HG03196 (cell line): ENCODE data around the gene TACC3.

Experiments
- ATAC-seq: cut with Tn5 transposase; IDR thresholded peaks from one replicate; pipeline ENCODE4 v1.9.1; 2021; ENCODE audit not compliant: unreplicated experiment

The TACC3 gene

GRCh38 chr4:1721003-1721665 lies at the start of gene TACC3, which contains the start of gene TMEM129:
Gene TACC3, plus strand, starts transcription at chr4:1721521. Its CDS starts 1,901 bp downstream, at chr4:1723422.
Gene TMEM129, minus strand, starts transcription at chr4:1721323. Its CDS starts 486 bp downstream, at chr4:1720837.
- peak; percentile 65 for ATAC-seq

DNA sequence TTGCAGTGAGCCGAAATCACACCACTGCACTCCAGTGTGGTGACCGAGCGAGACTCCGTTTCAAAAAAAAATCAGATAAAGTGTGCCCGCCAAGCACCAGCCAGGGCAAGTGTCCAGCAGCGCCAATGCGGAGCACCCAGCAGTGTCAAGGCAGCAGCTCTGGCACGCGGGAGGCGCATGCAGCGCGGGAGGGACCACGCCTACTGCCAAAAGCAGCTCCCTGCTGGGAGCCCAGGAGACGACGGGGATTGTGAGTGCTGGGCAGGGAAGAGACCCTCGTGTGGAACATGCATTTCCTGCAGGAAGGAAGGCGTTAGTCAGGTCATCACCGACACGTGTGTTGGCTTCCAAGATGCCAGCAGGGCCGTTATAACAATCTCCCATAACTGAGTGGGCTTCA lies 47.6 kb upstream of the TACC3 start:
- ATAC-seq, result no peak

GRCh38 chr4:1674682-1675081 lies 46.6 kb upstream of the TACC3 start:
- ATAC-seq, result no peak

- no peak for ATAC-seq
Measured at GRCh38 chr4:1675136-1675801, 46.1 kb upstream of the TACC3 start.

- ATAC-seq, result no peak
Measured at GRCh38 chr4:1675802-1676137, 45.6 kb upstream of the TACC3 start.

DNA sequence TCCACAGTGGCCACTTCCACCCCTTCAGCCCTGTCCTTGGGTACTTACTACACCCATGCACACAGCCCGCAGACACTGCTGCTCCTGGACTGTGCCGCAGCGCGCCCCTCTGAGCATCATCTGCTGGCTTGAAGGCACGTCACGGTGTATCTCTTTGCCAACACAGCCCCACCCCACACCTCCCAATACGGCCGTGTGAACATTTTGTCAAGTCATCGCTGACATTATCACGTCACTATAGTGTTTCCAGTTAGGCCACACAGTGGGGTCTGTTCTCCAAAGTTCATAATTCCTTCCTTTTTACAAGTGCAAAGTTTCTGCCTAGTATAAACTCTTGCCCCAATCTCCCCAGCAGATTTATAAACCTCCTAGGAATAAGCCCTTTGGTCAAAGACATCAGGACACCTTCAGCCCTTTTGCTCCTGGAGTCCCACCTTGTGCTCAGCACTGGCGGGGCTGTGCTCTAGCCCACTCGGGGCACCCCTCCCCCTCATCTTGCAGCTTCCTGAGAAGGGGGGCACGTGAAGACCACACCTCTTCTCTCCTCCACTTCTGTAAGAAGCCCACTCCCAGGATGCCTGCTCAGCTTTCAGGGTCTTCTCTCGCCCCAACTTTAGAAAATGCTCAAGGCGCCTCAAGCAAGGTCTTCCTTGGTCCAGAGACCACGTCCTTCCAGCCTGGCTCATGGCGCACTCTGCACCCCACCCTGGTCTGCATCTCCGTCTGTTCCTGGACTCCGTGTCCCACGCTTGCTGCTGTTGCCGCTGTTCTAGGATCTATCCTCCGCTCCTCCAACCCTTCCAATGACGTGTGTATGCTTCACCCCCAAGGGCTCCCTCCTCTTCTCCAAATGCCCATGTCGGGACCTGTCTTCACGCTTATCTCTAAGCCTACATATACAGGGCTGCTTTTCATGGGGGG lies 44.5 kb upstream of the TACC3 start:
- no peak for ATAC-seq

DNA sequence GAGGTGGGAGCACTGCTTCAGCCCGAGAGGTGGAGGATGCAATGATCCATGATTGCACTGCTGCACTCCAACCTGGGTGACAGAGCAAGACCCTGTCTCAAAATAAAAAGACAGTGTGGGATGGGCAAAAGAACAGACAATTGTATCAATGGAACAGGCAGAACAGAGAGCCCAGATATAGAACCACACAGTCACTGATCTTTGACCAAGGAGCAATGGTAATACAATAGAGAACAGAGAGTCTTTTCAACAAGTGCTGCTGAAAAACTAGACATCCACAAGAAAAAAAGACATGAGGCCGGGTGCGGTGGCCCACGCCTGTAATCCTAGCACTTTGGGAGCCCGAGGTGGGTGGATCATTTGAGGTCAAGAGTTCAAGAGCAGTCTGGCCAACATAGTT lies 43.1 kb upstream of the TACC3 start:
- no peak for ATAC-seq

DNA sequence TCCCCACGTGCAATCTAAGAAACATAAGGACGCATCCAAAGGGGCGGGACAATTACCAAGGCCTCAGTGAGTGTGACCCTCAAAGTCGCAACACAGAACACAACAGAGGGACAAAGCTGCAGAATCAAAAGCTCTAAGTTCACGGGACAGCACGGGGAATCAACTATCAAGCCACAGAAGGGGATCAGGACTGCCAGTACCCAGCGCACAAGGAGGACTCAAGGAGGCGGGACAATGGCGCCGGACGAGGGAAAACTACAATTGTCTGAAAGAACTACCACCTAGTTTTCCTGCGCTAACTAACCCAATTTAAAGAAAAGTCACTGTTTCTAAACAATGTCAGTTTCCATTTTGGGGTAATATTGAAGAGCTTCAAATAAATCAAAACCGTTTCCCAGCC lies 38.5 kb upstream of the TACC3 start:
- ATAC-seq, result no peak

GRCh38 chr4:1683261-1683735 lies 38.0 kb upstream of the TACC3 start:
- no peak for ATAC-seq

DNA sequence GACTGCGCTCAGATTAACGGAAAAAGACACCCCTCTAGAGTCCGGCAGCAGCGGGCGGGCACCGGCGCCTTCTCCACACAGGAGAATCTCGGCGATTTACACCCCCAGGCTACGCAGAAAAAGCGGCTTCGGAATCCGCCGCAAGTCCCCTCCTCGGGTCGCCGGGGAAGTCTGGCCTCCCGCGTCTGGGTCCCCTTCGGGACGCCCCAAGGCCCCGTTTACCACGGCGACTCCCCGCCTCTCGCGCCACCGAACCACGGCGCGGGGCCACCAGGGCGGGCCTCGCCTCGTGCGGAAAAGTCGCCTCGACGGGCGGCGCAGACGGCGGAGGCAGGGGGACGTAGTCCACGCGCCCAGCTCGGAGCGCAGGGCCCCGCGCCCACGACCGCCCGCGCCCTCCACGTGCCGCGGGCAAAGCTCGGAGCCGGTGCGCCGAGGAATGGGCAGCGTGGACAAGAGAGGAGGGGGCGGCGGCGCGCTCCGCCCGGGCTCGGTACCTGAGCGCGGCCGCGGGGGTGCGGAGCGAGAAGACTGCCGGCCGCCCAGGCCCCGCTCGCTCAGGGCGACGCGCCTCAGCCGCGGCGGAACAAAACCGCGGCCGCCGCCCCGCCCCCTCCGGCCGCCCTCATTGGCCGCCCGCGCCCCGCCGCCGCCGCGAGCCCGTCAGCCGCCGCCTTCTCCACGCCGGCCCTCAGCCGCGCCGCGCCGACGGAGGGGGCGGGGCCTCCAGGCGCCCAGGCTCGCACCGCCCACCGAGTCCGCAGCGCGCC lies 37.4 kb upstream of the TACC3 start, which contains the start of gene FAM53A:
TSS of gene FAM53A (minus strand) at position 578 of the 770 bp plus-strand sequence. CDS start 15,572 bp downstream, outside the sequence.
- ATAC-seq, result peak; percentile 84

- peak; percentile 2 for ATAC-seq
Measured at GRCh38 chr4:1684506-1685234, 36.7 kb upstream of the TACC3 start.

DNA sequence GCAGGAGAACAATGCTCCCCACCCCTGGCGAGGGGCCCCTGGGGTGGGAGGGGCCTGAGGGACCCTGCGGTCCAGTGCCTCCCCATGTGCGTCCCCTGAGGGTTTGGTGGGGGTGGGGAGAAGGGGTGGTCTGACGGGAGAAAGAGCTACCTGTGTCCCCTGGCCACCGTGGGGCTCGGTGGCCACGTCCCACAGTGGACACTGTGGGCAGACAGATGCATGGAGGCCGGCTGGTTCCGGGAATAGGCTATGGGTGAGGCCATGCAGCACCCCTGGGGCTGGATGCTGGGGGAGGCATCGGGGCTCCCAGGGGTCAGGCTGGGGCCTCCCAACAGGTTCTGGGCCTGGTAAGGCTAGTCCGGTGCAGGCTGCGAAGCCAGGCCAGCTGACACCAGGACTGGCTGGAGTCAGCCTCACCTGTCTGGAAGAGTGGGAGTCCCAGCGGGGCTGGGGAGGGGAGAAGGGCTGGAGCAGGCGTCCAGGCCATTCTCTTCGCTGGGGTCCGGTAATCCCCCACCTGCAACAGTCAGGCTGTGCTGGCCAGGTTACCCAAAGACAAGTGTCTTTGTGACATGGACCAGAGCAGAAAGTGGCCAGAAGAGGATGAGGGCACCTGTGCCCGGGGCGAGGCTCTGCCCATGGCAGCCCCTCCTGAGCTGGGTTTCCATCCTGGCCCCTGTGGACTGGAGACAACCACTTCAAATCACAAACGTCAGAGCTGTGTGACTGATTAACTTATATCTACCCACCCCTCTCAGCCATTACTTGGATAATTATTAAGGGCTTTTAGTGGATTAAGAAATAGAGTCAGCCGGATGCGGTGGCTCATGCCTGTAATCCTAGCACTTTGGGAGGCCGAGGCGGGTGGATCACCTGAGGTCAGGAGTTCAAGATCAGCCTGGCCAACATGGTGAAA lies 35.8 kb upstream of the TACC3 start:
- ATAC-seq, result no peak

- no peak for ATAC-seq
Measured at GRCh38 chr4:1686440-1687036, 34.8 kb upstream of the TACC3 start.

DNA sequence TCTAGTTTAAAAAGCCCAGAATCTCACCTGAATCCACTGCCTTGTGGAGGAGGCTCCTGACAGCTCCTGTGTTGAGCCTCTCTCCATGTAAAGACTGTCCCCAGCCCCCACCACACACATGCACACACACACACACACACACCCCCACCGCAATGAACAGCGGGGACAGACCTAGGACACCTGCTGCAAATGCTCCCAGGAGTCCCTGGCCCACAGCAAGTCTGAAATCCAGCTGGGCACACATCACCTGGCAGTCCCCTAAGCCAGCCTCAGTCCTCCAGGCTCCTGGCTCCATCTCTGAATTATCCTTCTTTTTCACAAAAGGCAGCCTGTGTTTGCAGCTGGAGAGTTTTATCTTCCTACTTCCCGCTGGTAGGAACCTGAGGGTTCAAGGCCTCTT lies 30.6 kb upstream of the TACC3 start:
- no peak for ATAC-seq

- no peak for ATAC-seq
Measured at GRCh38 chr4:1691737-1692373, 29.5 kb upstream of the TACC3 start.

DNA sequence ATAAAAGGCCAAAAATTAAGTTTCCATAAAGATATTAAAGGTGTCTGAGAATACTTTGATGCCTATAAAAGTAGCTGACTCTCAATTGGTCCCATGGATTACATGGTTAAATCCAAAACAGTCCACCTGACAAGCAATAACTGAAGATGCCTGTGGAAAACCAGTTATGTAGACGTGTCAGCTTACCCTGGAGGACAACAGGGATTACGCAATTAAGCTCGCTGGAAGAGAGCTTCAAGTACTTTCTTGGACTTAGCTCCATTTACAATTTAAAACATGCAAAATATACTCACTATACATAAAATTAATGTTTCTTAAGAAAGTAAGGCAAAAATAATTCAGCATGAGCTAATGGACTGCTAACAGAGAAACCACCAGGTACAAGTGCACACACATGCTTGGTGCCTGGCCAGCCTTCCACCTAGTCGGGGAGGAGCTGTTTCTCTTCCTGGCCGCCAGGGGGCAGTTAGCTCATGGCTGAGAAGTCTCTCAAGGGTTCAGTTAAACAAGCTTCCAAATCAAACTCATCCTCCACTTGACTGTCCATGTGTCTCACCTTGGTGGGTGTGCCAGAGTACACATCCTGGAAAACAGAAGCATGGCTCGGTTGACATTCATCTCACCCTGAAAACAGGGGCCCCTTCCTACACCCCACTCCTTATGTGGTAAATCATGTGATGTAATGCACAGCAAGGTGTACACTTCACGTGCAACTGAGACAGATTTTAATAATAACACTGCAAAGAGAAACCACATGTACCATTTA lies 28.0 kb upstream of the TACC3 start:
- ATAC-seq, result peak; percentile 68

GRCh38 chr4:1695913-1696312 lies 25.4 kb upstream of the TACC3 start:
- ATAC-seq, result no peak
